Tibial nerve (tissue), 4 donors: ENCODE measurements around the gene MCCC1.

ENCODE experiments used
- EP300 ChIP-seq, 2 donors: sonication (generic); formaldehyde crosslinking; IDR thresholded peaks; one replicate each; pipeline ENCODE4 v1.6.1; 2017; ENCODE audit warnings: antibody characterized with exemption in 2 of 2, mild to moderate bottlenecking in 1 of 2
- POLR2A ChIP-seq, 2 donors: fragments of 450-650 bp; IDR thresholded peaks; one replicate each; pipeline ENCODE4 v1.6.1; 2017; ENCODE audit warnings: antibody characterized with exemption in 2 of 2, mild to moderate bottlenecking in 2 of 2, moderate library complexity in 2 of 2
- TF ChIP-seq, protein P1 (sequence below), 5 experiments: fragments of 200-600 bp in 3 of 5; fragments of 450-650 bp in 2 of 5; sonication (generic) in 3 of 5; IDR thresholded peaks; one replicate each; pipeline ENCODE4 v1.5.1; 2016 to 2019; ENCODE audit warnings: antibody characterized with exemption in 5 of 5, mild to moderate bottlenecking in 3 of 5, moderate library complexity in 2 of 5

DNA sequence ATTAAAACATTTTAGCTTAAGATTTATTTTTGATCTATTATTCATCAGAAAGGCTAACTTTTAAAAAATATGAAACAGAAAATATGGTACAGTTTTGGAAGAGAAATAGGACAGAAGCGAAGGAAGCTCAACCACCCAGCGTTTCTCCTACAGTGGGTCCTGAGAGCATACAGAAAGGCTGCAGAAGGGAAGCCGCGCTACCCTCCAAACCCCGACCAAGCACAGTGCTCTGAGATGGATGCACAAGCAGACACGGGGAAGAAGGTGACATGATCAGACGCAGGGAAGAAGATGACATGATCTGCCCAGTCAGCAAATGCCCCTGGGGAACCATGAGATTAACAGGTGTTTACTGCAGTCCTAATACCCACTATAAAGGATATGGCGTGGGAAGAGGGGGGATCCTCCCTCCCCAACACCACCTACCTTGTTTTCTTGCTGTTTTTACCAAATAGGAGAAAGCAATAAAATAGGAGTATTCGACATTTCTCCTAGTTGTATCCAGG lies 133.4 kb downstream of the MCCC1 start:
- TF ChIP-seq, protein P1, sequence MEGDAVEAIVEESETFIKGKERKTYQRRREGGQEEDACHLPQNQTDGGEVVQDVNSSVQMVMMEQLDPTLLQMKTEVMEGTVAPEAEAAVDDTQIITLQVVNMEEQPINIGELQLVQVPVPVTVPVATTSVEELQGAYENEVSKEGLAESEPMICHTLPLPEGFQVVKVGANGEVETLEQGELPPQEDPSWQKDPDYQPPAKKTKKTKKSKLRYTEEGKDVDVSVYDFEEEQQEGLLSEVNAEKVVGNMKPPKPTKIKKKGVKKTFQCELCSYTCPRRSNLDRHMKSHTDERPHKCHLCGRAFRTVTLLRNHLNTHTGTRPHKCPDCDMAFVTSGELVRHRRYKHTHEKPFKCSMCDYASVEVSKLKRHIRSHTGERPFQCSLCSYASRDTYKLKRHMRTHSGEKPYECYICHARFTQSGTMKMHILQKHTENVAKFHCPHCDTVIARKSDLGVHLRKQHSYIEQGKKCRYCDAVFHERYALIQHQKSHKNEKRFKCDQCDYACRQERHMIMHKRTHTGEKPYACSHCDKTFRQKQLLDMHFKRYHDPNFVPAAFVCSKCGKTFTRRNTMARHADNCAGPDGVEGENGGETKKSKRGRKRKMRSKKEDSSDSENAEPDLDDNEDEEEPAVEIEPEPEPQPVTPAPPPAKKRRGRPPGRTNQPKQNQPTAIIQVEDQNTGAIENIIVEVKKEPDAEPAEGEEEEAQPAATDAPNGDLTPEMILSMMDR (IDR thresholded peaks at IDR 0.05) = no peak
- TF ChIP-seq POLR2A (IDR thresholded peaks at IDR 0.05) (no peak), EP300 (IDR thresholded peaks at IDR 0.05) (no peak)
